ENCODE measurements around the gene KBTBD2. TPM values are rescaled to one million over a fixed set of nuclear protein-coding genes. Genes with fewer than 3 reads are reported as not detected.
"Not testable (repeated sequence)": the region's sequence is repeated elsewhere in the genome, so short reads cannot be mapped to it uniquely, and the experiment has no call there.

Gene KBTBD2
- 31.1 TPM for polyA plus RNA-seq (2013, experiment 1 of 2; ENCODE audit: insufficient read length)
- 25.7 TPM for polyA plus RNA-seq (2013, experiment 2 of 2; ENCODE audit: insufficient read length)

- DNase-seq: peak; percentile 90
These were observed at the start of gene KBTBD2 for GRCh38 chr7:32891043-32891799. Gene KBTBD2 (minus strand): TSS chr7:32891760. CDS start chr7:32879604, 12,156 bp downstream.

GRCh38 chr7:32941181-32941580 lies 49.6 kb upstream of the KBTBD2 start:
- DNase-seq: no peak

- no peak for DNase-seq
These were observed 46.0 kb upstream of the KBTBD2 start for GRCh38 chr7:32937344-32938174.

- DNase-seq: no peak
These were observed 45.1 kb upstream of the KBTBD2 start for GRCh38 chr7:32936689-32937088.

- peak; percentile 21 for DNase-seq
These were observed 44.0 kb upstream of the KBTBD2 start for GRCh38 chr7:32935558-32935957.

- no peak for DNase-seq
These were observed 38.8 kb upstream of the KBTBD2 start for GRCh38 chr7:32930378-32930777.

- no peak for DNase-seq
These were observed 38.0 kb upstream of the KBTBD2 start for GRCh38 chr7:32929430-32930143.

- no peak for DNase-seq
These were observed 37.3 kb upstream of the KBTBD2 start for GRCh38 chr7:32928785-32929298.

GRCh38 chr7:32921896-32922295 lies 30.3 kb upstream of the KBTBD2 start:
- peak; percentile 16 for DNase-seq

GRCh38 chr7:32916994-32917393 lies 25.4 kb upstream of the KBTBD2 start:
- not testable (repeated sequence) for DNase-seq

- DNase-seq: no peak
These were observed 24.4 kb upstream of the KBTBD2 start for GRCh38 chr7:32916006-32916405.

GRCh38 chr7:32915041-32915536 lies 23.5 kb upstream of the KBTBD2 start:
- DNase-seq: no peak

- no peak for DNase-seq
These were observed 22.6 kb upstream of the KBTBD2 start for GRCh38 chr7:32914184-32914583.

GRCh38 chr7:32910195-32910594 lies 18.6 kb upstream of the KBTBD2 start:
- no peak for DNase-seq

GRCh38 chr7:32905175-32905662 lies 13.7 kb upstream of the KBTBD2 start:
- DNase-seq: peak; percentile 67

- DNase-seq: no peak
These were observed 10.1 kb upstream of the KBTBD2 start for GRCh38 chr7:32901629-32902028.

- DNase-seq: no peak
These were observed 9.0 kb upstream of the KBTBD2 start for GRCh38 chr7:32900433-32900995.

- DNase-seq: not testable (repeated sequence)
These were observed 5.8 kb upstream of the KBTBD2 start for GRCh38 chr7:32897376-32897775.

- DNase-seq: no peak
These were observed 5.2 kb upstream of the KBTBD2 start for GRCh38 chr7:32896564-32897347.

- no peak for DNase-seq
These were observed 2.6 kb upstream of the KBTBD2 start for GRCh38 chr7:32894171-32894570.

GRCh38 chr7:32893722-32894121 lies 2.2 kb upstream of the KBTBD2 start:
- DNase-seq: no peak

All from fibroblast of skin of back (primary cell).